HFFc6 (cell line): ENCODE results near the gene SEC14L6. TPM values are rescaled to one million over a fixed set of nuclear protein-coding genes. Genes with fewer than 3 reads are reported as not detected.

Experiments used
- DNase-seq: peaks from one replicate; pipeline ENCODE4 v3.0.0-alpha.2; 2018
- H3K27ac Mint-ChIP-seq: 2 replicates; pipeline ENCODE4 v1.8.0; 2020; ENCODE audit warnings: mild to moderate bottlenecking, mixed read lengths
- H3K27me3 Mint-ChIP-seq: 2 replicates; pipeline ENCODE4 v1.8.0; 2021; ENCODE audit warnings: mild to moderate bottlenecking, moderate library complexity, mixed read lengths; ENCODE audit not compliant: insufficient read depth
- H3K36me3 Mint-ChIP-seq: 2 replicates; pipeline ENCODE4 v1.8.0; 2021; ENCODE audit warnings: low read depth, mixed read lengths
- H3K4me1 Mint-ChIP-seq: 2 replicates; pipeline ENCODE4 v1.8.0; 2020; ENCODE audit warnings: low read depth, mixed read lengths
- H3K4me3 Mint-ChIP-seq: 2 replicates; pipeline ENCODE4 v1.8.0; 2020; ENCODE audit warnings: mild to moderate bottlenecking, moderate library complexity, mixed read lengths
- H3K9me3 Mint-ChIP-seq: 2 replicates; pipeline ENCODE4 v1.8.0; 2020; ENCODE audit warnings: mild to moderate bottlenecking, mixed read lengths
- CTCF ChIP-seq: fragments of 200-600 bp; sonication (generic); IDR thresholded peaks from 2 replicates; pipeline ENCODE4 v1.5.0; 2021; ENCODE audit warnings: antibody characterized with exemption, mild to moderate bottlenecking
- total RNA-seq, 6 experiments: library from RNA; stranded (reverse); fragmentation: NEBNext Ultra II Directional; extraction: Animal tissue kit (Norgen Biotek cat#: 25700); gene quantifications; 2 replicates in 1 of 6; 3 replicates in 5 of 6; pipeline ENCODE4 v1.2.3, GENCODE V29; 2021

The SEC14L6 gene
- total RNA-seq, 6 experiments from 2014 or later: not detected

- peaks cover 6% of the 10 kb centered on the region; the same call in 1 of the 2 replicates for H3K9me3 Mint-ChIP-seq
- H3K27ac Mint-ChIP-seq: no peak overlapping the region
- no peak for TF ChIP-seq CTCF
- H3K4me1 Mint-ChIP-seq: no peaks in the 10 kb centered on the region
- no peak for DNase-seq
- no peak overlapping the region for H3K4me3 Mint-ChIP-seq
- peaks cover 44% of the 10 kb centered on the region for H3K27me3 Mint-ChIP-seq
- no peaks in the 10 kb centered on the region for H3K36me3 Mint-ChIP-seq
Observed at GRCh38 chr22:30516273-30516672, 30.3 kb downstream of the SEC14L6 start.

DNA sequence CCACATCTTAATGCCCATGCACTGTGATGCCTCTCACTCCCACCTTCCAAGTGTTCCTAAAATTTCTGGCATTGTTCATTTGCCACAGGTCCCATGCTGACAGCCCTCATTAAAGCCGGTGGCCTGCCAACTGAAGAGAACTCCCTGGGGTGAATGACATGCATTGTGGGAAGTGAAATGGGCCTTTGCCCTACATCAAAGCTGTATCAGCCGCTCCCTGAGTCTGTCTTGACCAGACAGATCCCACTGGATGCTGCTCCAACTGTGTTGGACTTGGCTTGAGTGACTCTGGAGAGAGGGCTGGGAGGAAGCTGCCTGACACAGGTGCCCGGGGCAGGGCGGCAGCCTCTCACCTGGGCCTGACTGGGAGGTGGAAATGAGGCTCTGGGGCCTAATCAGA, 32.3 kb downstream of the SEC14L6 start:
- no peak for DNase-seq
- H3K4me1 Mint-ChIP-seq: no peaks in the 10 kb centered on the region
- no peak overlapping the region for H3K27ac Mint-ChIP-seq
- peaks cover 6% of the 10 kb centered on the region; the same call in 1 of the 2 replicates for H3K9me3 Mint-ChIP-seq
- no peaks in the 10 kb centered on the region for H3K36me3 Mint-ChIP-seq
- H3K27me3 Mint-ChIP-seq: peaks cover 45% of the 10 kb centered on the region
- no peak overlapping the region for H3K4me3 Mint-ChIP-seq
- no peak for TF ChIP-seq CTCF

DNA sequence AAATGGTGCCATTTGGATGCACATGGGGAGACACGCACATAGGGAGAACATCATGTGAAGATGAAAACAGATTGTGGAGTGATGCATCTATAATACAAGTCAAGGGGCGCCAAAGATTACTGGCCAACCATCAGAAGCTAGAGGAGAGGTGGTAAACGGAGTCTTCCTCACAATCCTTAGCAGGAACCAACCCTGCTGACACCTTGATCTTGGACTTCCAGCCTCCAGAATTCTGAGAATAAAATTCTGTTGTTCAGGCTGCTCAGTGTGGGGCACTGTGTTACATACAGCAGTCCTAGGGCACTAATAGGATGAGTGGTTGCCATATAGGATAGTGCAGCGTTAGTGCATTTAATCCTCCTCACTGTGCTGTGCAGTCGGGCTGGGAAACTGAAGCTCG, 33.1 kb downstream of the SEC14L6 start:
- no peak for DNase-seq
- Mint-ChIP-seq H3K4me1 (no peaks in the 10 kb centered on the region), H3K36me3 (no peaks in the 10 kb centered on the region), H3K27ac (no peak overlapping the region), H3K27me3 (peaks cover 45% of the 10 kb centered on the region), H3K9me3 (peaks cover 6% of the 10 kb centered on the region; the same call in 1 of the 2 replicates), H3K4me3 (no peak overlapping the region)
- no peak for TF ChIP-seq CTCF

GRCh38 chr22:30511911-30512310, 34.6 kb downstream of the SEC14L6 start:
- H3K27ac Mint-ChIP-seq: no peak overlapping the region
- H3K27me3 Mint-ChIP-seq: peaks cover 40% of the 10 kb centered on the region
- H3K36me3 Mint-ChIP-seq: no peaks in the 10 kb centered on the region
- H3K9me3 Mint-ChIP-seq: peaks cover 6% of the 10 kb centered on the region; the same call in 1 of the 2 replicates
- H3K4me1 Mint-ChIP-seq: no peaks in the 10 kb centered on the region
- no peak for TF ChIP-seq CTCF
- H3K4me3 Mint-ChIP-seq: no peak overlapping the region
- no peak for DNase-seq

GRCh38 chr22:30511109-30511508, 35.4 kb downstream of the SEC14L6 start:
- no peak for DNase-seq
- TF ChIP-seq CTCF: no peak
- H3K36me3 Mint-ChIP-seq: no peaks in the 10 kb centered on the region
- H3K27ac Mint-ChIP-seq: no peak overlapping the region
- peaks cover 6% of the 10 kb centered on the region; the same call in 1 of the 2 replicates for H3K9me3 Mint-ChIP-seq
- H3K4me1 Mint-ChIP-seq: no peaks in the 10 kb centered on the region
- H3K27me3 Mint-ChIP-seq: peaks cover 37% of the 10 kb centered on the region
- no peak overlapping the region for H3K4me3 Mint-ChIP-seq

DNA sequence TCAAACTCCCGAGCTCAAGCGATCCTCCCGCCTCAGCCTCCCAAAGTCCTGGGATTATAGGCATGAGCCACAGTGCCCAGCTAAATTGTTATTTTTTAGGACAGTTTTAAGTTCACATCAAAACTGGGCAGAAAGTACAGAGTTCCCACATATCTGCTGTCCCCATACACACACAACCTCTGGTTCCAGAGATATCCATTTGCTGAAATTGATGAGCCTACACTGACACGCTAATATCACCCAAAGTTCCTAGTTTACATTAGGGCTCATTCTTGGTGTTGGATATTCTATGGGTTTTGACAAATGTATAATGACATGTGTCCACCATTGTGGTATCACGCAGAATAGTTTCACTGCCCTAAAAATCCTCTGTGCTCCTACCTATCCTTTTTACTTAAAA, 38.3 kb downstream of the SEC14L6 start:
- TF ChIP-seq CTCF: no peak
- no peaks in the 10 kb centered on the region for H3K4me1 Mint-ChIP-seq
- no peak for DNase-seq
- H3K4me3 Mint-ChIP-seq: no peak overlapping the region
- H3K27ac Mint-ChIP-seq: no peak overlapping the region
- no peaks in the 10 kb centered on the region for H3K36me3 Mint-ChIP-seq
- H3K27me3 Mint-ChIP-seq: peaks cover 29% of the 10 kb centered on the region
- H3K9me3 Mint-ChIP-seq: peaks cover 6% of the 10 kb centered on the region; the same call in 1 of the 2 replicates
